GM19193 (cell line): Measurements from ENCODE around the gene DIP2C.

Experiments used
- POLR2A ChIP-seq: IDR thresholded peaks from 4 replicates; pipeline ENCODE4 v1.6.1; 2011; ENCODE audit not compliant: insufficient read depth, insufficient read length; ENCODE audit errors: extremely low read depth

Gene DIP2C

DNA sequence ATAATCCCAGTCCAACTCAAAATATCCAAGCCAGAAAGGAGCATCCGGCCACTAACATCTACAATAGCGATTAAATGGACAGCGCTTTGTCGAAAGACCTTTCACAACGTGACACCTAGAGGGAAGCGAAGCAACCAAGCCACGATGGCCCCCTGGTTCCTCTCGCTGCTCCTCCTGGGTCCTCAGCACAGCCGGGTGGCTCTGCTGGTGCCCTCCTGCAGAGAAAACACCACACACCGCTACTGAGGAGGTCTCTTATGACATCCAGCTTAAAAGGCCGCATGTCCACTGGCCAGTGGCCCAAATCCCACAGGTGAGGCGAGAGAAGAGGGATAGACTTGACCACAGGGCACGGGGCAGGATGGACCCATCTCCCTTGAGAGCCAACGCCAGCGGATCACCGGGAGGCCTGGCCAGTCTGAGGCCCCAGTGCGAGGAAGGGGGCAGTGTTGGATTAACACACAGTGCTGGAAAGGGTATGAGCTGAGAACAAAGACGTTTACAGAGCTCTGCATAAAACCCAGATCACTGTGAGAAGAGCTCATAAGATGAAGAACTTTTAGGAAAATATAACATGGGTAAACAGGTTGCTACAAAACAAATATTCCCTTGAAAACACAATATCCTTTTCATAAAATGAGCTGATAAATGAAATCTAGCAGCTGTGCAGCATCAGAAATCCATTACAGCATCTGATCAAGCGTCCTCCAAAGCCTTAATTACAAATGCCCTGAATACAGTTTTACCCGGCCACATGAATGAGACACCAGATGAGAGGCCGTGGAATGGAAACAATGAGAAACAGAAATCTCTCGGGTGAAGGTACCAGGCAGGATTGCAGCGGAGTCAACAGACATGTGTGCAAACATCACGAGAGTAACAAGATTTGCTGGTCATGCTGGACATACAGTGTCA is 236.7 kb downstream of the DIP2C start:
- TF ChIP-seq POLR2A, result no peak

GRCh38 chr10:451856-452255 is 237.6 kb downstream of the DIP2C start:
- no peak for TF ChIP-seq POLR2A

DNA sequence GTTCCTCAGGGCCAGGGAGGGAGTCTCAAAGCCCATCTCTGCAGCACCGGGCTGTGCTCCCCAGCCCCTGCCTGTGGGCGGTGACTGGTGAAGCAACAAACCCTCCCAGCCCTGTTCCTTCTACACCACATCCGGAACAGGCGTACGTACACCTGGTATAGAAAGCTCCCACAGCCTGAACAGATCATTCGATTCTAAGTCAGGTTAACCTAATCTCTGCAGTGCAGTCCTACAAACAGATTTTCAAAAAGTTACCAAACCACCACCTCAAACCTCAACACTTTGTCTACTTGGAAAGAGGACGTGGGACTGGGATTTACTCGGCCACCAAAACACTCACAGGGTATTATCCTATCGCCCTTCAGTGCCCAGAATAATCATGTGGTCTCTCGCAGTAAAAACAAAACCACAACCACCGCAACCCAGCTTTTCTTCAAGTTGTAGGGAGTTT is 238.4 kb downstream of the DIP2C start:
- TF ChIP-seq POLR2A, result no peak

- TF ChIP-seq POLR2A, result no peak
Observed at GRCh38 chr10:450463-450862, 239.0 kb downstream of the DIP2C start.

GRCh38 chr10:443459-443858 is 246.0 kb downstream of the DIP2C start:
- no peak for TF ChIP-seq POLR2A

- no peak for TF ChIP-seq POLR2A
Observed at GRCh38 chr10:442209-442608, 247.3 kb downstream of the DIP2C start.

DNA sequence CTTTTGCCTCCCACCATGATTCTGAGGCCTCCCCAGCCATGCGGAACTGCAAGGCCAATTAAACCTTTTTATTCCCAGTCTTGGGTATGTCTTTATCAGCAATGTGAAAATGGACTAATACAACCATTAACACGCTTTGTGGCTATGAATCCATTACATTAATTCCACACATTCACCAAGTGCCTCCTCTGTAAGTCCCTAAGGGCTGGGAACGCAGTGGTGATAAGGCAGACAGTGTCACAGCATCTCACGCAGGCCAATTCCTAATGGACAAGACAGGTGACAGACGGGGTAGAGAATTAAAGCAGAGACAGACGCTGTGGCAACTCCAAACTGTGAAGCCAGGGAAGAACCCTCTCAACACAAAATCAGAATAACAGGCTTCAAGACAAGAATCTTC is 247.8 kb downstream of the DIP2C start:
- TF ChIP-seq POLR2A, result no peak

- TF ChIP-seq POLR2A, result no peak
Observed at GRCh38 chr10:440127-440526, 249.3 kb downstream of the DIP2C start.

DNA sequence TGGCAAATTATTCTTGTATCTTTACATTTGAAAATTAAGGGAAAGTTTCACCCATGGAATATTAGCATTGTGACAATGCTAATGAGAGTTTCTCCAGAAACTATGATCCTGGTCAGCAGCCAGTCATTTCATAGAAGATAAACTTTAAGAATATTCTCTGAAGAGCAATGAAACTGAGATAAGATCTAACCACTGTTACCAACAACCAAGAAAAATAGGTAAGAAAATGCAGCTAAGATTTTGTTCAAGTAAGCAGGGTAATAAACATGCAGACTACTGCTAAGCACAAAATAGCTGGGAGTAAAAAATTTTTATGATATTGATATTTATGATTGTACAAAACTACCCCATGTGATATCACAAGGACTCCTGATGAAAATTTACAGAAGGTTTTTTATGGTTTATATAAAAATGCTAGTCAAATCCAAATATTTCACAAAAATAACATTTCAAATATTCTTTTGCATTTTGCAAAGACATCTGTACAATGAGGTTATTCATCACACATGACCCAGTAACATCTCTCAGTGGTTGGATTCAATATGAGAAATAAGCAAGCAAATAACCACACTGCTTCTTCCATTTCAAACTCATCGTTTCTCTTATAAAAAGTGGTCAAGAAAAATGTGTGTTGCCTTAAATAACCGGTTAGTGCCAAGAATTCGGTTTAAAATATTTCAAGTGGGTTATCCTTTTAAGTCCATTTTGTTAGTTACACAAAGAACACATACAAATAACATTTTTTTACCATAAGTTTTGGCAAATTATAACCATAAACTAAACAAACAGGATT is 251.6 kb downstream of the DIP2C start:
- no peak for TF ChIP-seq POLR2A

- no peak for TF ChIP-seq POLR2A
Observed at GRCh38 chr10:436911-437665, 252.4 kb downstream of the DIP2C start.

GRCh38 chr10:436013-436697 is 253.3 kb downstream of the DIP2C start:
- no peak for TF ChIP-seq POLR2A

DNA sequence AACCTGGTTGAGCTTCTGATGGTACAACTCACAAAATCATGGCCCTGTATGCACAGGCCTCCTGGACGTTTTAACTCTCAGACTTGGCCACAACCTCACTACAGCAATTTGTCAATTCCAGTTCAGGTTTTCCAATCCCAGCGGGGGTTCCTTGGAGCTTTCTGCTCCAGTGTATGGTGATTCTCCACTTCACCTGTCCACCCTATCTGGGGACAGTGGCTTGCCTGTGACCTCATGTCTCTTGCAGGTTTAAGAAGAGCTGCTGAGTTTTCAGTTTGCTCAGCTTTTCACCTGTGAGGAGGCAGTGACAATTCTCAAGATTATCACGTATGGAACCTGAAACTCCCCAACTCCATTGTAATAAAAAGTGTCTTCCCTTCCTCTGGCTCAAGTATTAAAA is 254.1 kb downstream of the DIP2C start:
- no peak for TF ChIP-seq POLR2A

DNA sequence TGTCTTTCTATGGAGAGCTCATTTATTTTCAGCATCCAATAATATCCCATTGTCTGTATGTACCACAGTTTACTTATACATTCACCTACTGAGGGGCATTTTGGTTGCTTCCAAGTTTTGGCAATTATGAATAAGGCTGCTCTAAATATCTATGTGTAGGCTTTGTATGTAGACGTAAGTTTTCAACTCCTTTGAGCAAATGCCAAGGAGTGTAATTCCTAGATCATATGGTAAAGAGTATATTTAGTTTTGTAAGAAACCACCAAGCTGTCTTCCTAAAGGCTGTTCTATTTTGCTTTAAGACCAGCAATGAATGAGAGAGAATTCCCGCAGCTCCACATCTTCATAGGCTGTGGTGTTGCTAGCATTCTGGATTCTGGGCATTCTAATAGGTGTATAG is 259.8 kb downstream of the DIP2C start:
- no peak for TF ChIP-seq POLR2A

DNA sequence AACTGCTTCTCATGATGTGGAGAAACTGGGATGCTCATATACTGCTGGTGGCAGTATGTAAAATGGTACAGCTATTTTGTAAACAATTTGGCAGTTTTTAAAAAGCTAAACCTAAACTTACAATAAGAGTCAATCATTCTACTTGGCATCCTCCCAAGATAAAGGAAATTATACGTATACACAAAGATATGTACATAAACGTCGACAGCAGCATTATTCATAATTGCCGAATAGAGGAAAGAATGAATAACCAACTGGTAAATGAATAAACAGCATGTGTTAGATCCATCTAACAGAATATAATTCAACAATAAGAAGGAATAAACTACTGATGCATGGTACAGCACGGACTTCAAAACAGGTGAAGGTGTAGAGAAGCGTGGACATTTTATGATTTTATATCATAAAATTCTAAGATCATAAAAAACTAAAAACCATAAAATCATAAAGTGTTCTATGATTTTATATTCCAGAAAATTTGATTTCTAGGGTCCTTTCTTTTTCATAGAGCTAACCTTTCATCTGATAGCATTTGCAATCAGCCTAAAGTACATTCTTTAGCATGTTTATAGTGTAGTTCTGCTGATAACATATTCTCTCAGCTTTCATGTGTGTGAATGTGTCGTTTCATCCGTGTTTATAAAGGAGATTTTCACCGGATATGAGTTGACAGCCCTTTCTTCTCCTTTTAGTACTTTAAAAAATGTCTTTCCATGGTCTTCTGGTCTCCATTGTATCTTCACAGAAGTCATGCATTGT is 261.5 kb downstream of the DIP2C start:
- TF ChIP-seq POLR2A, result no peak
